A549 (cell line): ENCODE measurements around the gene LILRA6. TPM values are rescaled to one million over a fixed set of nuclear protein-coding genes. Genes with fewer than 3 reads are reported as not detected.
"Not testable (repeated sequence)": the region's sequence is repeated elsewhere in the genome, so short reads cannot be mapped to it uniquely, and the experiment has no call there.

Experiments used
- ATAC-seq, 2 experiments: fragments of 200-7000 bp in 1 of 2; fragments of >200 bp in 1 of 2; cut with Nextera tagmentation in 1 of 2; cut with Tn5 transposase in 1 of 2; 3 replicates each; pipeline versions ENCODE4 v1.8.0 to v1.9.1; 2018 to 2020; ENCODE audit warnings: mild to moderate bottlenecking in 1 of 2, moderate library complexity in 1 of 2
- CTCF ChIA-PET: fragments of 300-600 bp; sonication (Branson Sonifier 250); formaldehyde crosslinking; extraction: SDS; loops from one replicate; lab custom pipeline; 2021; ENCODE audit warnings: antibody characterized with exemption, inconsistent platforms; lab: Yijun Ruan, JAX
- POLR2A ChIA-PET: fragments of 350-600 bp; formaldehyde crosslinking; extraction: SDS; loops from one replicate; lab custom pipeline; 2021; ENCODE audit warnings: antibody characterized with exemption, inconsistent platforms; lab: Yijun Ruan, JAX
- DNase-seq, 2 experiments: peaks; one replicate each; pipeline versions ENCODE4 v3.0.0 to v3.0.0-alpha.2; 2011 to 2016; ENCODE audit warnings: low read depth in 1 of 2, low spot score in 1 of 2
- FAIRE-seq: peaks from 2 replicates; lab custom pipeline; 2011; peaks lifted over from hg19 to GRCh38; lab: Jason Lieb, UNC
- H3K27ac ChIP-seq, 2 experiments: fragments of >200 bp; sonication (Bioruptor Twin); formaldehyde crosslinking; 3 replicates each; pipeline ENCODE4 v1.5.1; 2016 to 2017
- H3K4me1 ChIP-seq: fragments of >200 bp; sonication (Bioruptor Twin); formaldehyde crosslinking; 3 replicates; pipeline ENCODE4 v1.6.1; 2016
- H3K4me2 ChIP-seq: fragments of >200 bp; sonication (Bioruptor Twin); formaldehyde crosslinking; 3 replicates; pipeline ENCODE4 v1.6.1; 2016
- H3K4me3 ChIP-seq: fragments of >200 bp; sonication (Bioruptor Twin); formaldehyde crosslinking; 3 replicates; pipeline ENCODE4 v1.5.1; 2016
- H3K9me3 ChIP-seq: fragments of >200 bp; sonication (Bioruptor Twin); formaldehyde crosslinking; 3 replicates; pipeline ENCODE4 v1.6.1; 2016
- BHLHE40 ChIP-seq: IDR thresholded peaks from 2 replicates; pipeline ENCODE4 v1.6.1; 2012; ENCODE audit warnings: low read depth, low read length, inconsistent platforms
- CBX2 ChIP-seq: fragments of 200-600 bp; sonication (generic); IDR thresholded peaks from 2 replicates; pipeline ENCODE4 v1.6.1; 2016; ENCODE audit warnings: low read depth, mild to moderate bottlenecking, borderline replicate concordance
- CBX8 ChIP-seq: fragments of 200-600 bp; sonication (generic); IDR thresholded peaks from 2 replicates; pipeline ENCODE4 v1.6.1; 2016
- EHF ChIP-seq: fragments of 250-450 bp; sonication (Bioruptor Pico); IDR thresholded peaks from 2 replicates; pipeline ENCODE4 v1.5.0; 2020; ENCODE audit warnings: mild to moderate bottlenecking
- EHMT2 ChIP-seq: fragments of 200-600 bp; sonication (generic); IDR thresholded peaks from 2 replicates; pipeline ENCODE4 v1.6.1; 2016; ENCODE audit warnings: antibody characterized with exemption, low read depth, mild to moderate bottlenecking, moderate library complexity
- ESRRA ChIP-seq: fragments of 150-350 bp; IDR thresholded peaks from 2 replicates; pipeline ENCODE4 v1.6.1; 2014; ENCODE audit warnings: mild to moderate bottlenecking, low read length, borderline replicate concordance
- FOSB ChIP-seq: fragments of 250-450 bp; sonication (Bioruptor Pico); IDR thresholded peaks from 2 replicates; pipeline ENCODE4 v1.5.0; 2020; ENCODE audit warnings: mild to moderate bottlenecking, moderate library complexity
- FOXS1 ChIP-seq: fragments of 250-450 bp; sonication (Bioruptor Pico); IDR thresholded peaks from 2 replicates; pipeline ENCODE4 v1.5.0; 2020; ENCODE audit warnings: mild to moderate bottlenecking, moderate library complexity
- GATA3 ChIP-seq: IDR thresholded peaks from 2 replicates; pipeline ENCODE4 v1.6.1; 2012; ENCODE audit warnings: borderline replicate concordance
- HOXB5 ChIP-seq: fragments of 250-450 bp; sonication (Bioruptor Pico); IDR thresholded peaks from 2 replicates; pipeline ENCODE4 v1.5.0; 2020; ENCODE audit warnings: mild to moderate bottlenecking, moderate library complexity
- KDM1A ChIP-seq: fragments of 200-600 bp; sonication (generic); IDR thresholded peaks from 2 replicates; pipeline ENCODE4 v1.6.1; 2016; ENCODE audit warnings: low read depth, mild to moderate bottlenecking
- NPAS2 ChIP-seq: fragments of 250-450 bp; sonication (Bioruptor Pico); IDR thresholded peaks from 2 replicates; pipeline ENCODE4 v1.8.0; 2022; ENCODE audit warnings: mild to moderate bottlenecking, moderate library complexity, borderline replicate concordance
- POLR2AphosphoS2 ChIP-seq: conservative IDR thresholded peaks from 2 replicates; pipeline ENCODE4 v1.6.1; 2012; ENCODE audit warnings: low read length, improper control_type of control experiment, inconsistent platforms
- RFX5 ChIP-seq: fragments of 450-650 bp; IDR thresholded peaks from 2 replicates; pipeline ENCODE4 v1.7.1; 2014; ENCODE audit warnings: antibody characterized with exemption, mild to moderate bottlenecking, moderate library complexity
- RNF2 ChIP-seq: fragments of 200-600 bp; sonication (generic); IDR thresholded peaks from 2 replicates; pipeline ENCODE4 v1.6.1; 2016; ENCODE audit warnings: low read depth, mild to moderate bottlenecking, antibody characterized with exemption, moderate library complexity, borderline replicate concordance
- ZC3H11A ChIP-seq: fragments of 450-650 bp; IDR thresholded peaks from 2 replicates; pipeline ENCODE4 v1.6.1; 2014; ENCODE audit warnings: antibody characterized with exemption, mild to moderate bottlenecking
- WGBS: methylation state at CpG from one replicate; pipeline ENCODE4 v1.1.6; 2017; ENCODE audit errors: missing lambda C conversion rate; 5-methylcytosine and 5-hydroxymethylcytosine counted together
- polyA plus RNA-seq, 4 experiments: library from polyadenylated mRNA; depleted of rRNA in 3 of 4; stranded (reverse); fragments of >200 nt; fragmentation: RNase III in 1 of 4; extraction: RNeasy Plus Mini Kit Qiagen cat#74134 plus additional on column Dnase treatment in 1 of 4; gene quantifications; 2 replicates in 3 of 4; 3 replicates in 1 of 4; pipeline ENCODE4 v1.2.3, GENCODE V29; 2011 to 2017
- TF ChIP-seq, protein P1 (sequence below): fragments of >200 bp; sonication (Bioruptor Twin); formaldehyde crosslinking; IDR thresholded peaks from 3 replicates; pipeline ENCODE4 v1.5.1; 2016
- TF ChIP-seq, protein P2 (sequence below): fragments of >200 bp; sonication (Bioruptor Twin); formaldehyde crosslinking; IDR thresholded peaks from 3 replicates; pipeline ENCODE4 v1.6.1; 2016

LILRA6 gene
- polyA plus RNA-seq, 2 of the 4 experiments (the other 2 are of a cell fraction): not detected

DNA sequence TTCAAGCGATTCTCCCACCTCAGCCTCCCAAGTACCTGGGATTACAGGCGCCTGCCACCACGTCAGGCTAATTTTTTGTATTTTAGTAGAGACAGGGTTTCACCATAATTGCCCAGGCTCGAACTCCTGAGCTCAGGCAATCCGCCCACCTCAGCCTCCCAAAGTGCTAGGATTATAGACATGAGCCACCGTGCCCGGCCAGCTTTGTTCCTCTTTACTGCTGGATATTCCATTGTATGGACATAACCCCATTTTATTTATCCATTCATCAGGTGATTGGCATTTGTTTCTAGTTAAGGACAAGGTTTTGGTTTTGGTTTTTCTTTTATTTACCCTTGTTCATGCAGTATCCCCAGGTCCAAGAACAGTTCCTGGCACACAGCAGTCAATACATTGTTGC lies 46.1 kb downstream of the LILRA6 start (continued):
- no peak for TF ChIP-seq POLR2AphosphoS2

GRCh38 chr19:54194463-54194862 lies 48.1 kb downstream of the LILRA6 start:
- ATAC-seq, POLR2A ChIA-PET, DNase-seq, H3K9me3 ChIP-seq, H3K4me1 ChIP-seq, H3K27ac ChIP-seq, FAIRE-seq, H3K4me3 ChIP-seq, H3K4me2 ChIP-seq: not testable (repeated sequence)
- 95% methylated on average over 12 of the region's 12 CpGs for WGBS
- CTCF ChIA-PET: interaction anchor here (0.9 to 2.2 kb wide), 2 partner anchors 27 to 72 kb away, joined by 3 to 8 read pairs; no protein-coding TSS in a partner anchor

- Histone ChIP-seq H3K27ac (no peak overlapping the region), H3K4me2 (no peak overlapping the region), H3K4me1 (peaks cover 13% of the 10 kb centered on the region), H3K4me3 (no peak overlapping the region), H3K9me3 (no peaks in the 10 kb centered on the region)
- no peak for TF ChIP-seq EHMT2
- no peak for TF ChIP-seq CBX8
- TF ChIP-seq BHLHE40: no peak
- TF ChIP-seq ZC3H11A: no peak
- TF ChIP-seq FOXS1 (CRISPR knock-in tag): no peak
- TF ChIP-seq KDM1A: no peak
- TF ChIP-seq, protein P1, sequence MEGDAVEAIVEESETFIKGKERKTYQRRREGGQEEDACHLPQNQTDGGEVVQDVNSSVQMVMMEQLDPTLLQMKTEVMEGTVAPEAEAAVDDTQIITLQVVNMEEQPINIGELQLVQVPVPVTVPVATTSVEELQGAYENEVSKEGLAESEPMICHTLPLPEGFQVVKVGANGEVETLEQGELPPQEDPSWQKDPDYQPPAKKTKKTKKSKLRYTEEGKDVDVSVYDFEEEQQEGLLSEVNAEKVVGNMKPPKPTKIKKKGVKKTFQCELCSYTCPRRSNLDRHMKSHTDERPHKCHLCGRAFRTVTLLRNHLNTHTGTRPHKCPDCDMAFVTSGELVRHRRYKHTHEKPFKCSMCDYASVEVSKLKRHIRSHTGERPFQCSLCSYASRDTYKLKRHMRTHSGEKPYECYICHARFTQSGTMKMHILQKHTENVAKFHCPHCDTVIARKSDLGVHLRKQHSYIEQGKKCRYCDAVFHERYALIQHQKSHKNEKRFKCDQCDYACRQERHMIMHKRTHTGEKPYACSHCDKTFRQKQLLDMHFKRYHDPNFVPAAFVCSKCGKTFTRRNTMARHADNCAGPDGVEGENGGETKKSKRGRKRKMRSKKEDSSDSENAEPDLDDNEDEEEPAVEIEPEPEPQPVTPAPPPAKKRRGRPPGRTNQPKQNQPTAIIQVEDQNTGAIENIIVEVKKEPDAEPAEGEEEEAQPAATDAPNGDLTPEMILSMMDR: no peak
- TF ChIP-seq RNF2: no peak
- TF ChIP-seq EHF (CRISPR knock-in tag): no peak
- no peak for TF ChIP-seq GATA3
- no peak for TF ChIP-seq ESRRA
- TF ChIP-seq HOXB5 (CRISPR knock-in tag): no peak
- TF ChIP-seq CBX2: no peak
- TF ChIP-seq FOSB (CRISPR knock-in tag): no peak
- DNase-seq (no peak), FAIRE-seq (no peak), ATAC-seq (no peak)
- CTCF ChIA-PET: interaction anchor here (1.2 to 17.2 kb wide), 4 partner anchors 11 to 43 kb away, joined by 3 to 295 read pairs (median 6); partner anchors contain the start of gene TMC4
- POLR2A ChIA-PET: interaction anchor here (5.0 kb wide), 1 partner anchor 8 kb away, joined by 132 read pairs; the partner anchor contains the start of gene RPS9
- 86% methylated on average over 11 of the region's 11 CpGs for WGBS
Observed at GRCh38 chr19:54193011-54193410, 49.6 kb downstream of the LILRA6 start.

- Histone ChIP-seq H3K4me3 (peak overlapping the region; percentile 80), H3K4me2 (peak overlapping the region; percentile 89), H3K9me3 (no peaks in the 10 kb centered on the region)
- CTCF ChIA-PET: interaction anchor here (1.2 to 17.2 kb wide), 6 partner anchors 8 to 74 kb away, joined by 3 to 295 read pairs (median 6); partner anchors contain the start of gene TMC4
- DNase-seq (no peak), FAIRE-seq (no peak)
- TF ChIP-seq NPAS2 (CRISPR knock-in tag) (no peak), RFX5 (no peak), CBX8 (no peak)
- TF ChIP-seq, protein P2, sequence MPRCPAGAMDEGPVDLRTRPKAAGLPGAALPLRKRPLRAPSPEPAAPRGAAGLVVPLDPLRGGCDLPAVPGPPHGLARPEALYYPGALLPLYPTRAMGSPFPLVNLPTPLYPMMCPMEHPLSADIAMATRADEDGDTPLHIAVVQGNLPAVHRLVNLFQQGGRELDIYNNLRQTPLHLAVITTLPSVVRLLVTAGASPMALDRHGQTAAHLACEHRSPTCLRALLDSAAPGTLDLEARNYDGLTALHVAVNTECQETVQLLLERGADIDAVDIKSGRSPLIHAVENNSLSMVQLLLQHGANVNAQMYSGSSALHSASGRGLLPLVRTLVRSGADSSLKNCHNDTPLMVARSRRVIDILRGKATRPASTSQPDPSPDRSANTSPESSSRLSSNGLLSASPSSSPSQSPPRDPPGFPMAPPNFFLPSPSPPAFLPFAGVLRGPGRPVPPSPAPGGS: no peak
- TF ChIP-seq, all 56 proteins: peak for 0
- POLR2A ChIA-PET: interaction anchor here (3.3 to 5.0 kb wide), 3 partner anchors 9 to 18 kb away, joined by 33 to 132 read pairs (median 55); partner anchors contain the start of gene RPS9
- Histone ChIP-seq H3K27ac (peak overlapping the region; percentile 91 to 94), H3K4me1 (peaks cover 20% of the 10 kb centered on the region)
- 65% methylated on average over 19 of the region's 19 CpGs for WGBS
- no peak for ATAC-seq
Observed at GRCh38 chr19:54191811-54192453, 50.7 kb downstream of the LILRA6 start.
